ENCODE data around the gene ZNF692. TPM values are rescaled to one million over a fixed set of nuclear protein-coding genes. Genes with fewer than 3 reads are reported as not detected.

ZNF692 gene
- total RNA-seq, 4 donors from 2014 or later, result 18.4 to 30.6 (median 24.8) TPM

GRCh38 chr1:248820041-248820585 is 38.8 kb downstream of the ZNF692 start:
- no peak for TF ChIP-seq CTCF (IDR thresholded peaks at IDR 0.05)
- ATAC-seq (ENCODE audit: low FRiP score) (no peak), DNase-seq (ENCODE audit: low spot score) (peak; percentile 10)

DNA sequence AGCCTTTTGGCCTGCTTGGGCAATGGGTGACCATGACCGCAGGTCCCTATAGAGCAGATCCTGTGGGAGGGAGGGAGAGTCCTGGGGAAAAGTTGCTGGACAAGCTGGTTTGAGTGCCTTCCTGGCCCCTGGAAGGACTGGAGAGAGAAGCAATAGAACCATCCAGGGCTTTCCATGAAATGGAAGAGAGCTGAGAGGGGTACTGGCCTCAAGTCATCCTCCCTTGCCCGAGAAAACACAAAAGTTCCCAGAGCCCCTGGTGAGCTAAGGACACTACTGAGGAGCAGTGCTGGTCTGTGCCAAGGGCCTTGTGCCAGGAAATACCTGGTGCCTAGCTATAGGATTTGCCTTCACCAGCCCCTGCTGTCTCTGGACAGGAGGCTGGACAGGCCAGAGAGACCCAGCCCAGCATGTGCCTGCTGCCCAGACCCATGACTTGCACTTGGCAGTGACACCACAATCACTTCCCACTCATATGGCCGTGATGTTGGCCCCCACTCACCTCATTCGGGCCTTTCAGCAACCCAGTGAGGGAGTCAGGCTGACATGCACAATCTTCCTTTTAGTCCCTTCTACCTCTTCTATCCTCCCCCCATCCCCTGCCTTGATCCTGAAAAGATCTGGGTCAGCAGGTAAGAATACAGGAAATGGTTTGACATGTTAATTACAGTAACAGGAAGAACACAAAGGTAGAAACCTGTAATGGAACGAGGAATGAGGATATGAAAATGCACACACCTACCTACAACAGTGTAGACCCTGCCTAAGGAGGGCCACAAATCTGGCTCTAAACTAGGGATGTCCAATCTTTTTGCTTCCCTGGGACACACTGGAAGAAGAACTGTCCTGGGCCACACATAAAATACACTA is 40.1 kb downstream of the ZNF692 start:
- no peak for ATAC-seq (ENCODE audit: low FRiP score)
- no peak for TF ChIP-seq CTCF (IDR thresholded peaks at IDR 0.05)
- peak; percentile 14 for DNase-seq (ENCODE audit: low spot score)

DNA sequence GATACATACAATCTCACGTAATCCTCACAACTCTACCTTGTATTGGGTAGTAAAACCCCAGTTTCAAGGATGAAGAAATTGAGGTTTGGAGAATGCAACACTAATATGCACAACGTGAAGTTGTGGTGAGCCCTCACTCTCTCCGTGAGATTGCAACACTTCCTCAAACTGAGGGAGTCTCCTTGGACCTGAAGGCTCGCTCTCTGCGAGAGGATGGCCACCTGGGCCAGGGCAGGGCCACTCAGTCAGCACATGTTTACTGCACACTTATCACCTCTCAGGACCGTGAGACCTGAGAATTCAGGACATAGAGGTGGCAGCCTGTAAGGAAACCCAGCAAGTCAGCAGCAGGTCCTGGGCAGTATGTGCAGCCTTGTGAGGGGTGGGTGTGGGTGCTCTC is 41.8 kb downstream of the ZNF692 start:
- ATAC-seq (ENCODE audit: low FRiP score), result no peak

GRCh38 chr1:248816042-248816851 is 42.6 kb downstream of the ZNF692 start:
- DNase-seq (ENCODE audit: low spot score) (peak; percentile 16), ATAC-seq (ENCODE audit: low FRiP score) (no peak)
- no peak for TF ChIP-seq CTCF (IDR thresholded peaks at IDR 0.05)

More for the DNA sequence above, 41.8 kb downstream of the ZNF692 start:
- DNase-seq (ENCODE audit: low spot score), result peak; percentile 20
- no peak for TF ChIP-seq CTCF (IDR thresholded peaks at IDR 0.05)

DNA sequence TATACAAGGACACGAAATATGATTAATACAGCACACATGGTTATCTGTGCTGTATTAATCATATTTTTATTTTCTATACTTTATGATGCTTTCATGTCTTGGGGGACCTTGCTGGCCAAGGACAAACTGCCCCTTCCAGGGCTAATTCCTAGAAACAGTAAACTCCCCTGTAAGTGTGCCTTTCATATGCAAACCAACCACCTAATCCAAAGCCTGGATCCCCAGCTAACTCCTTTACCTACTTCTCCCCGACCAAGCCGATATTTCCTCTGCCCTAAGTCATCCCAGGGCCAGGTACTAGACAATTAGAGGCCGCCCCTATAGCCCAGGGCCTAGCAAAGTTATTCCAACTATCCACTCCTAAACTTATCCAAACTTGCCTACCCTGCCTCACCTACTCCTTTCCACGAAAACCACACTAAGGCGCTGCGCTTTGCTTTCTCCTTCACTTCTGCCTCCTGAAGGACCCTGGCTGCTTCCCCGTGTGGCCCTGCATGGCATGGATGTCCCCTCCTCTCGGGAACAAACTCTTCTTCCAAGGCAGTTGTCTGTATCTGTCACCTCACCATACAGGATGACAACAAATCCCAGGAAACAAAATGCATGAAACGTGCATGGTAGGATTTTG is 43.4 kb downstream of the ZNF692 start:
- ATAC-seq (ENCODE audit: low FRiP score) (no peak), DNase-seq (ENCODE audit: low spot score) (no peak)
- TF ChIP-seq CTCF (IDR thresholded peaks at IDR 0.05), result no peak

DNA sequence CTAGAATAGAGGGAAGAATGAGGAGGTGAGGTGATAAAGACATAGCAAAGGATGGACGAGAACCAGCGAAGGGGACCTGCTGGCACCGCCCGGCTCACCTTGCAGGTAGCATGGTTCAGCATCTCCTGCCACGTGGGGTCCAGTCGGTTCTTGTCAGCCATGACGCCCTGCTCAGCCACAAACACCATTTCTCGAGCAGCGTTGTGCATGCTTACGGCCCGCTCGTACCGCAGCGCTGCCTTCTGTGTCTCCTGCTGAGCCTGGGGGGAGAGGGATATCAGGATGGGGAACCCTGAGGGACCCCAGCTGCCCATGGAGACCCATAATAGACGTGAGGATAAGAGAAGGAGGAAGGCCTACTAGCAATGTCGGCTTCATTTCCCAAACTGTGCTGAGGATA is 44.5 kb downstream of the ZNF692 start:
- TF ChIP-seq CTCF (IDR thresholded peaks at IDR 0.05), result no peak
- DNase-seq (ENCODE audit: low spot score) (no peak), ATAC-seq (ENCODE audit: low FRiP score) (no peak)

Measured in omental fat pad (tissue), 4 donors.